Measurements from ENCODE around the gene TFEB.
"Not testable (repeated sequence)": the region's sequence is repeated elsewhere in the genome, so short reads cannot be mapped to it uniquely, and the experiment has no call there.

The TFEB gene

GRCh38 chr6:41735427-41736185 is at the start of gene TFEB:
TFEB (minus strand) TSS chr6:41735608; CDS start chr6:41691213, 44,395 bp downstream.
- DNase-seq (ENCODE audit: low read depth), result peak; percentile 88

DNA sequence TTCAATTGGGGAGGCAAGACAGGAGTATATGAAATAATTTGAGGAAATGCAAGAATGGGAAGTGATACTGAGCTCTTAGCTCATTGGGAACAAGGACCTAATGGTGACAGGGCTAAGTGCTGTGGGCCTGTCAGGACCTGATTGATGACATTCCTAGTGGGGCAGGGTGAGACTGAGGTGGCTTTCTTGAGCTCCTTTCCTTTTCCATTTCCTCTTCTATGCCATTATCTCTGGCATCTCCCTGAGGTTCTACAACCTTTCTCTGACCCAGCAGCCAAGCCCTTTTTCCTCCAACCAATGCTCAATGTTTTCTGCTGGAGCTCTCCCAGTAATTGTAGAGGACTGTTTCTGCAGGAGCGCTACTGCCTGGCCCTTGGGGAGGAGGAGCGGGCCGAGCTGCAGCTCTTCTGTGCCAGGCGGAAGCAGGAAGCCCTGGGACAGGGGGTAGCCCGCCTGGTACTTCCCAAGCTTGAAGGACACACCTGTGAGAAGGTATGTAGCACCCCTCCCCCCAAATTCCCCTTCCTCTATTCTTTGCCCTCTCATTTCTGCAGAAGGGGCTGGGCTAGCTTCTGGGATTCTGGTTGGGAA is 49.3 kb upstream of the TFEB start:
- no peak for DNase-seq (ENCODE audit: low read depth)

DNA sequence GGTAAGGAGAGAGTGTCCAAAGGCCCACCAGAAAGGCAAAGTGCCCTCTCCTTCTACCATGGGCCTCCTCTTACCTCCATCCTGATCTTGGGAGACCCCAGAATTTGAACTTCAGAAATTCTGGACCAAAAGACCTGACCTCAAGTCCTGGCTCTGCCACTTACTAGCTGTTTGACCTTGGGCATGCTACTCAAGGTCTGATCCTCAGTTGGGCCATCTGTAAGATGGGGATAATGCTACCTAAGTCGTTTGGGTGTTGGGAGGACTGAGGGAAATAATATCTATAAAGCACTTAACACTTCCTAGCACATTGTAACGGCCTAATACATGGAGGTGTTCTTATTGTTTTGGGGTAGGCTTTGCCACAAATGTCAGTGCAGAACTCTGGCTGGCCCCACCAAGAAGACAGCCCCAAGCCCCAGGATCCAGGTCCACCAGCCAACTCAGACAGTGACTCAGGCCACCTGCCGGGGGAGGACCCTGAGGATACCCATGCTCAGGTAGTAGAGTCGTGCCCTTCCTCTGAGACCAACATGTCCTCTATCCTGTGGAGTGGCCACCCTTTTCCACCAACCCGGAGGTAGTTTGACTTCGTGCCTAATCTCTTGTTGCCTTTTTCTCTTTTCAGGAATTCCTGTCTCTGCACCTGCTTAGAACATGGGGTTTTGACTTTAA is 47.8 kb upstream of the TFEB start:
- DNase-seq (ENCODE audit: low read depth), result no peak

DNA sequence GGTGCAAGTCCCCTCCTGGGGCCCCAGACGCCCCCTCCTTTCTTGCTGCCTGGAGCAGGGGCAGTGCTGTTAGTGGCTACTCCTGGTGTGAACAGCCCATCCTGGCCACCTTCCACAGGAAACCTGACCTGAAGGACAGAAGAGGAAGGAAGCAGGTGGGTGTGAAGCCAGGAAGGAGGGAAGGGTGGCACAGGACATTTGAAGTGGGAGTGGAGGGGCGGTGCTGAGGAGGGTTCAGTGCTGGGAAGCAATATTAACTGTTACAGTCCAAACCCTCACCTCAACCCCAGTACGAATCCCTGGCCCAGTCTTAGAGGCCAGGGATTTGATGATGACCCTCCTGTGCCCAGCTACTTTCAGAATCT is 45.9 kb upstream of the TFEB start:
- DNase-seq (ENCODE audit: low read depth), result no peak

DNA sequence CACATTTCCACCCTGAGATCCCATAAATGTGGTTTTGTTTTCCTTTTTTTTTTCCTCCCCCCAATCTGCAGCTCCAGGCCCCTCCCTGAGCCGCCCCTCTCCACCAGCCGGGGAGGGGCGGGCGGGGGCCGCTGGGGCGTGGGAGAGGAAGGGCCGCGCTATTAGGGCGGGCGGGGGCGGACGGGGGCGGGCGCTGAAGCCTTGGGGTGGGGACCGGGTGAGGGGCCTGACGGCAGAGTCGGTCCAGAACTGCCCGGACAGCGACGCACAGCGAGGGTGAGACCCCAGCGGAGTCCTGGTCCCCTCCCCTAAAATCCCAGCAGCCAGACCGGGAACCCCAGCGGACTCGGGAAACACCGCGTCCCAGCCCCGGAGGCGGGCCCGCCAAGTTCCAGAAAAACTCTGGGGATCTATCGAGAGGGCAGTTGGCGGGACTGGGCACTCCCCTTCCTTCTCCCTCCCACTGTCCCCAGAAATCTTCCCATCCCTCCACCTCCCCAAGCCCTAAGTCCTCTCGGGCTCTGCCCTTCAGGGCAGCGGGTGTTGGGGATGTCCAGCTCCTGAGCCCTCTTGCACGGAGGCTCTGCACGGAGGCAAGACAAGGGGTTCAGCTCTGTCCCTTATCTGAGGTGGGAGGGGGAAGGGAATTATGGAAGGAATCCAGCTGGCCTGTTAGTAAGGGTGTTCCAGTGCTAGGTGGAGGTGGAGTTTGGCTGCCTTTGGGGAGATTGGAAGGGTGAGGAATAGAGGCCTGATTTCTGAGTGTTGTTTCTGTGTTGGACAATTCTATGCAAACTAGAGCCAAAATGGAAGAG is 45.4 kb upstream of the TFEB start, which contains the start of gene PRICKLE4:
TSS of gene PRICKLE4 (plus strand) at position 232 of the 815 bp plus-strand sequence. CDS start 2,692 bp downstream, outside the sequence.
- DNase-seq (ENCODE audit: low read depth), result no peak

GRCh38 chr6:41779788-41780550 is 44.6 kb upstream of the TFEB start, which contains the start of gene FRS3:
FRS3 (minus strand) TSS chr6:41779900; CDS start chr6:41776987, 2,913 bp downstream.
- DNase-seq (ENCODE audit: low read depth), result peak; percentile 99

DNA sequence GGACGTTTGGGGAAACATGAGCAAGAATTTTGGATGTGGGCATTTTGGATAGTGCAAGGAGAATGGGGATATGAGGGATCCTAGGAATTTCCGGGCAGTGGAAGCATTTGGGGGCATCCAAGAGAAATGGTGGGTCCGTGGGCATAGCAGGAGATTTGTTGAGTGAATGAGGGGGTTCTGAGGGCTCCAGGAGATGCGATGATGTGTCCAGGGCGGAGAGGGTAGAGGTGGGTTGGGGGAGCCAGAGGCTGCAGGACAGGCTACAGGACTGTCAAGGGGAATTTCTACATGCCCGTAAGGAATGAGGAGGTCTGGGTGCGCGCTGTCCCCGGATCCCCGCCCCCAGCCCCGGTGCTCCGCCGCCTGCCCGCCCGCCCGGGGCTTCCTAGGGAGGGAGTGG is 43.9 kb upstream of the TFEB start:
- no peak for DNase-seq (ENCODE audit: low read depth)

- no peak for DNase-seq (ENCODE audit: low read depth)
Observed at GRCh38 chr6:41778895-41779294, 43.5 kb upstream of the TFEB start.

GRCh38 chr6:41777551-41778285 is 42.3 kb upstream of the TFEB start:
- DNase-seq (ENCODE audit: low read depth), result no peak

GRCh38 chr6:41775293-41775882 is 40.0 kb upstream of the TFEB start:
- DNase-seq (ENCODE audit: low read depth), result no peak

GRCh38 chr6:41774841-41775240 is 39.4 kb upstream of the TFEB start:
- no peak for DNase-seq (ENCODE audit: low read depth)

GRCh38 chr6:41771058-41771983 is 35.9 kb upstream of the TFEB start:
- DNase-seq (ENCODE audit: low read depth), result no peak

DNA sequence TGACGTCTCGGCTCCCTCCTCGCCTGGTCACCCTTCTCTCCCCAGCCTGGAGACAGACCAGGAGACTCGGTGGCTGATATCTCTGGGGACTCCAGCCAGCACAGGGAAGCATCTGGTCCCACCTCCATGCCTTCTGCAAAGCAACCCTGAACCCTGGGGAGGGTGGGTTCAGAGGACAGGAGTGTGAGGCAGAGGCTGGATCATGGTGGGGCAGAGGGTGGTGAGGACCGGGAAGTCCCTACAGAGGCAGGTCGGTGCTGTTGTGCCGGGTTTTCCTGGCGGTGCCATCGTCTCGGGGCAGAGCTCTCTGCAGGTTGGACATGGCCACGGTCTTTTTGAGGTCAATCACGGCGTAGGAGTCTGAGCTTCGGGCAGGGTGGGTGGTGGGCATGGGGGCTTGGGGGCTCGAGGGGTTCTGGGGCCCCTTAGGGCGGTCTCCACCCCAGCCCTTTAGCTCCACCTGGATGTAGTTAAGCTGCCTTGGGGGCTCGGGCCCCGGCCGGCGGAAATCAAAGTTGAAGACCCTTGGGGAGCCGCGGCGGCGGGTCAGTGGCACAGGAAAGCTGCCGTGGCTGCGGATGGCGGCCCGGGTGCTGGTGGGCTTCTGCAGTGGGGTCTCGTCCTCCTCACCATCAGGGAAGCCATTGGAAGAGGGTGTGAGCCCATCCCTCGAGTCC is 35.1 kb upstream of the TFEB start:
- no peak for DNase-seq (ENCODE audit: low read depth)

DNA sequence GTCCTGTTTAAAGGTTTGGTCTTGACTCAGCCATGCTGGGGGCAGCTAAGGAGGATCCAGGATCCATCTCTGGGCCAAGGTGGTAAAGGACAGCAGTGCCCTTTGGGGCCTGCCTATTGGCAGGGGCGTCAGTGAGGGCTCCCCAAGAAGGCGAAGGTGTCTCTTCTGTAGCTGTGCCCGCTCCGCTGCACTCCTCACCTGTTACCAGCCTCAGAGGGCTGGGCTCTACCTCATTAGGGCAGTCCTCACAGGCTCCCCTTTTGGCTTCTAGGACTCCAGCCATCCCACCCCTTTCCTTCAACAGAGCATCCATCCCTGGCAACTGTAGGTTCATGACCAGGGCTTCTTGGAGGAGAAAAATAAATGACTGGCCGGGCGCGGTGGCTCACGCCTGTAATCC is 34.0 kb upstream of the TFEB start:
- no peak for DNase-seq (ENCODE audit: low read depth)

DNA sequence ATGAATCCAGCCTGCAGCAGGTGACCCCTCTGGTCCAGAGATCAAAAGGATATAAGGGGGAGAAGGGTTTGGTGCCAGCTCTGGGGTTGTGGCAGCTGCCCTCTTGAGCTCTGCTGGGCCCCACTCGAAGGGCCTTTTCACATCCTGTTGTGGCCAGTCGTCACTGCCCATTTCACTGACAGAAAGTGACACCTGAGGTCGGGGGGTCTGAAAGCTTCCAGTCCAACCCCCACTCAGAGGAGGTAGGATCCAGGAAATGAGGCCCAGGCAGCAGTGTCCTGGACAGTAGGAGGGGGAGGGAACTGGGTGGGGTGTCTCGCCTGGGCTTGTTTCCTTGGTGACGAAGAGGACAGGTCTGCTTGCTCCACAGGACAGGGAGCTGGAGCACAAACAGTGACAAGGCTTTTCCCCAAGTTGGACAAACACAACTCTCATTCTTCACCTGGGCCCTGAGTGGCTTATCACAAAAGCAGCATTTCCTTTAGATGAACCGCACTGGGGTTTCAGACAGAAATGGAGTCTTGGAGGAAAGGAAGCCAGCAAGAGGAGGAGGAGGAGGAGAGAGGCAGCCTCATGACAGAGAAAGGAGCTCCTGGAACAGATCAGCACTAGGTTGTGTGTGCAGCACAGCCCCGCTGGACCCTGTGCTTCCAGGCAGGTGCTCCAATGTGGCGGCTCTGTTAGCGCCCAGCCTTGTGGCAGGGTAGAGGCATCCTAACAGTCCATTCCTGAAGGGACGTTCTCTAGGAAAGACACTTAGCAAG is 33.3 kb upstream of the TFEB start:
- DNase-seq (ENCODE audit: low read depth), result no peak

DNA sequence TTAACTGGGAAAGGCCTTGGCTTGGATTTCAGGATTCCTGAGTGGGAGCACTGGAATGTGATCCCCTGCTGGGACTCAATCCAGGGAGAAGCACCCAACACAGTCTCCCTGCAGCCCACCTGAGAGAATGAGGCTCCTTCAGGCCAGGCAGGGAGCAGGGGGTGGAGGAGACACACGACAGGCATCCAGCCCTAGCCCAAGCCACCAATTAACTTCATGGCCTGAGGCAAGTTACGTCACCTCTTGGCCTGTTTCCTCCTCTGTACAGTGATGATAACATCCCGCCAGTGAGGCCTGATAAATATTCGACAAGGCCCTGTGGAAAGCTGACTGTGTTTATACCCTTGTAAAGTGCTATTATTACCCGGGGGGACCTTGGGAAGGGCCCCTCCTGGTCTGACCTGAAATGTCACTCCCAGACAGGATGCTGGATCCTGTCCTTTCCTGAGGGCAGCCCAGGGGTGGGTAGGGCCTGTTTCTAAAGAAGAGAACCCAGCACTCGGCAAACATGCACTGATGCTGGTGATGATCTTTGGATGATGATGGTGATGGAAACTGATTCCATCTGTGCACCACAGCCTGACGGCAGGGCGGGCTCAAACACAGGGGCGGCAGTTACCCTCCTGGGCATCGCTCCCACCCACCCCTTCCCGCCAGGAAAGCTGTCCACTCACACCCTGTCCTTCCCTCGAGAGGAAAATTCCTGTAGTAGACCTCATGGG is 31.9 kb upstream of the TFEB start:
- no peak for DNase-seq (ENCODE audit: low read depth)

DNA sequence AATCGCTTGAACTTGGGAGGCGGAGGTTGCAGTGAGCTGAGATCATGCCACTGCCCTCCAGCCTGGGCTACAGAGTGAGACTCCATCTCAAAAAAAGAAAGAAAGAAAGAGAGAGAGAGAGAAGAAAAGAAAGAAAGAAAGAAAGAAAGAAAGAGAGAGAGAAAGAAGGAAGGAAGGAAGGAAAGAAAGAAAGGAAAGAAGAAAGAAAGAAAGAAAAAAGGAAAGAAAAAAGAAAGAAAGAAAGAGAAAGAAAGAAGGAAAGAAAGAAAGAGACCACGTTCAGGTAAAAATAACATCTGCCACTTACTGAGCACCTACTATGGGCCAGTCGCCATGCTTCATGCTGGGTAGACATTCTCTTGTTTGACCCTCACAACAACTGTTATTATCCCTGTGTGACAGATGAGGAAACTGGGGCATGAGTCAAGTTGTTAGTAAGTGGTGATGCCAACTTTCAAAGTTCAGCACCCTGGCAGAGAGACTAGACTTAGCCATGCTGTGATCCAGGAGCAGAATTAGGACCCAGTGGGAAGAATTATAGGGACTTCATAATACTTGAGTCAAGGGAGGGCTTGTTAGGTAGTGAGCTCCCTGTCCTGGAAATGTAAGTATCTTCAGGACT is 30.7 kb upstream of the TFEB start:
- DNase-seq (ENCODE audit: low read depth), result not testable (repeated sequence)

Measured in activated gamma-delta T cell treated with anti-CD3 and anti-CD28 coated beads, Interleukin-2, amount 50 U/mL, for 16 hours (primary cell).